HL-60/S4 treated with retinoic acid at 250 ng/mL for 4 days and 3 days (cell line): ENCODE data around the gene PMM2.

Experiments
- in situ Hi-C: fragments of 300-500 bp; cut with MboI; formaldehyde crosslinking; loops from 2 replicates; pipeline ENCODE4 v1.7.0; 2022; ENCODE audit warnings: low sequenced_read_pairs

PMM2 gene

GRCh38 chr16:8882725-8883377 is 85.2 kb downstream of the PMM2 start:
- in situ Hi-C loops, result loop anchor here (10.0 kb wide), 1 partner anchor 318 kb away; no protein-coding TSS in a partner anchor

GRCh38 chr16:8885674-8886592 is 88.3 kb downstream of the PMM2 start:
- in situ Hi-C loops, result loop anchor here (10.0 kb wide), 1 partner anchor 321 kb away; no protein-coding TSS in a partner anchor

GRCh38 chr16:8886593-8887430 is 89.2 kb downstream of the PMM2 start:
- in situ Hi-C loops, result loop anchor here (10.0 kb wide), 1 partner anchor 322 kb away; no protein-coding TSS in a partner anchor

- in situ Hi-C loops, result loop anchor here (10.0 kb wide), 1 partner anchor 323 kb away; no protein-coding TSS in a partner anchor
Observed at GRCh38 chr16:8887431-8887765, 89.8 kb downstream of the PMM2 start.

- in situ Hi-C loops, result loop anchor here (10.0 kb wide), 1 partner anchor 323 kb away; no protein-coding TSS in a partner anchor
Observed at GRCh38 chr16:8887952-8888560, 90.4 kb downstream of the PMM2 start.

- in situ Hi-C loops, result loop anchor here (10.0 kb wide), 1 partner anchor 324 kb away; no protein-coding TSS in a partner anchor
Observed at GRCh38 chr16:8888951-8889892, 91.6 kb downstream of the PMM2 start.

GRCh38 chr16:8889893-8890548 is 92.4 kb downstream of the PMM2 start:
- in situ Hi-C loops, result loop anchor here (10.0 kb wide), 1 partner anchor 325 kb away; no protein-coding TSS in a partner anchor

GRCh38 chr16:8890549-8890921 is 92.9 kb downstream of the PMM2 start:
- in situ Hi-C loops, result no loop called here

- in situ Hi-C loops, result no loop called here
Observed at GRCh38 chr16:8892101-8892575, 94.5 kb downstream of the PMM2 start.

GRCh38 chr16:8893426-8893825 is 95.8 kb downstream of the PMM2 start:
- in situ Hi-C loops, result no loop called here

- in situ Hi-C loops, result no loop called here
Observed at GRCh38 chr16:8893976-8894690, 96.5 kb downstream of the PMM2 start.

- in situ Hi-C loops, result no loop called here
Observed at GRCh38 chr16:8894736-8895334, 97.2 kb downstream of the PMM2 start.

GRCh38 chr16:8898660-8899318 is 101.2 kb downstream of the PMM2 start:
- in situ Hi-C loops, result no loop called here
